K562 (cell line): ENCODE data around the gene CRKL. TPM values are rescaled to one million over a fixed set of nuclear protein-coding genes. Genes with fewer than 3 reads are reported as not detected.
A peak's percentile ranks its signal among the peaks of the same experiment; 100 is the strongest.

Experiments
- BRF2 ChIP-seq: IDR thresholded peaks from 3 replicates; pipeline ENCODE4 v1.6.1; 2011; ENCODE audit warnings: borderline replicate concordance, mild to moderate bottlenecking; ENCODE audit not compliant: insufficient read length, insufficient read depth
- CBFA2T2 ChIP-seq: fragments of 450-650 bp; conservative IDR thresholded peaks from 2 replicates; pipeline ENCODE4 v1.6.1; 2017; ENCODE audit warnings: mild to moderate bottlenecking
- CCNT2 ChIP-seq: IDR thresholded peaks from 2 replicates; pipeline ENCODE4 v1.6.1; 2011; ENCODE audit warnings: borderline replicate concordance, low read depth, mild to moderate bottlenecking, moderate library complexity, mixed read lengths, low read length; ENCODE audit not compliant: insufficient read length; ENCODE audit errors: extremely low read depth
- CREB3L1 ChIP-seq: fragments of 450-650 bp; IDR thresholded peaks from 2 replicates; pipeline ENCODE4 v1.6.1; 2014; ENCODE audit warnings: low read depth, mild to moderate bottlenecking, moderate library complexity, borderline replicate concordance
- DIDO1 ChIP-seq: fragments of 450-650 bp; IDR thresholded peaks from 2 replicates; pipeline ENCODE4 v1.6.1; 2016; ENCODE audit warnings: low read depth, missing biosample characterization, missing genetic modification characterization
- KDM4B ChIP-seq, 2 experiments: fragments of 450-650 bp in 1 of 2; sonication (generic) in 1 of 2; IDR thresholded peaks; 2 replicates each; pipeline ENCODE4 v1.6.1; 2016 to 2017; ENCODE audit warnings: borderline replicate concordance in 2 of 2, antibody characterized with exemption in 1 of 2, low read depth in 1 of 2, mild to moderate bottlenecking in 1 of 2
- L3MBTL2 ChIP-seq: fragments of 450-650 bp; IDR thresholded peaks from 2 replicates; pipeline ENCODE4 v1.6.1; 2016; ENCODE audit warnings: mild to moderate bottlenecking, moderate library complexity
- MAFK ChIP-seq: IDR thresholded peaks from 2 replicates; pipeline ENCODE4 v1.6.1; 2011; ENCODE audit warnings: low read length, improper control_type of control experiment
- MTA1 ChIP-seq: fragments of 450-650 bp; IDR thresholded peaks from 2 replicates; pipeline ENCODE4 v1.6.1; 2017; ENCODE audit warnings: borderline replicate concordance
- POLR3G ChIP-seq: IDR thresholded peaks from 2 replicates; pipeline ENCODE4 v1.6.1; 2011; ENCODE audit not compliant: insufficient read length, insufficient replicate concordance; ENCODE audit errors: extremely low read depth
- SAP30 ChIP-seq: fragments of 200-600 bp; sonication (generic); IDR thresholded peaks from 2 replicates; pipeline ENCODE4 v1.6.1; 2012; ENCODE audit warnings: borderline replicate concordance, low read depth, mild to moderate bottlenecking, moderate library complexity, low read length, control low read depth, inconsistent platforms; ENCODE audit not compliant: insufficient read depth, poor library complexity, severe bottlenecking
- SMARCA4 ChIP-seq: fragments of 450-650 bp; IDR thresholded peaks from 2 replicates; pipeline ENCODE4 v1.6.1; 2016
- SNIP1 ChIP-seq: fragments of 450-650 bp; IDR thresholded peaks from 2 replicates; pipeline ENCODE4 v1.7.1; 2017; ENCODE audit warnings: low read depth, mild to moderate bottlenecking
- TCFL5 ChIP-seq: fragments of 250-450 bp; sonication (Bioruptor Pico); conservative IDR thresholded peaks from 2 replicates; pipeline ENCODE4 v1.6.1; 2021; ENCODE audit warnings: mild to moderate bottlenecking, moderate library complexity, matching md5 sums
- ZBTB17 ChIP-seq: fragments of 450-650 bp; formaldehyde crosslinking; IDR thresholded peaks from 2 replicates; pipeline ENCODE4 v1.4.0; 2020; ENCODE audit warnings: mild to moderate bottlenecking
- ZKSCAN8 ChIP-seq: fragments of 200-800 bp; sonication (Bioruptor generic); IDR thresholded peaks from 2 replicates; pipeline ENCODE4 v1.6.1; 2016; ENCODE audit warnings: missing genetic modification characterization, missing compliant biosample characterization
- ZNF232 ChIP-seq: sonication (generic); formaldehyde crosslinking; IDR thresholded peaks from 2 replicates; pipeline ENCODE4 v1.8.0; 2022; ENCODE audit warnings: mild to moderate bottlenecking, missing genetic modification reagents
- ZNF274 ChIP-seq: IDR thresholded peaks from 2 replicates; pipeline ENCODE4 v1.6.1; 2011; ENCODE audit warnings: low read depth, mild to moderate bottlenecking, low read length, moderate library complexity, borderline replicate concordance
- ZNF431 ChIP-seq: sonication (generic); formaldehyde crosslinking; IDR thresholded peaks from 2 replicates; pipeline ENCODE4 v1.8.0; 2022; ENCODE audit warnings: mild to moderate bottlenecking, missing genetic modification reagents
- ZNF668 ChIP-seq: fragments of 250-450 bp; sonication (Bioruptor Pico); IDR thresholded peaks from 2 replicates; pipeline ENCODE4 v1.8.0; 2022; ENCODE audit warnings: mild to moderate bottlenecking, inconsistent platforms
- ZNF717 ChIP-seq: fragments of 250-450 bp; sonication (Bioruptor Pico); IDR thresholded peaks from 2 replicates; pipeline ENCODE4 v1.5.0; 2021
- ZSCAN32 ChIP-seq: fragments of 450-650 bp; formaldehyde crosslinking; IDR thresholded peaks from 2 replicates; pipeline ENCODE4 v1.4.0; 2020; ENCODE audit warnings: mild to moderate bottlenecking, moderate library complexity
- ZZZ3 ChIP-seq: fragments of 450-650 bp; IDR thresholded peaks from 2 replicates; pipeline ENCODE4 v1.6.1; 2016; ENCODE audit warnings: antibody characterized with exemption, mild to moderate bottlenecking, moderate library complexity
- polyA plus RNA-seq, 8 experiments: library from polyadenylated mRNA; depleted of rRNA in 4 of 8; stranded (reverse) in 5 of 8; unstranded in 3 of 8; fragments of >200 nt; fragmentation: Nextera tagmentation in 2 of 8; fragmentation: Illumina TruSeq in 1 of 8; extraction: Ambion mirVana in 2 of 8; extraction: Trizol in 1 of 8; gene quantifications; 2 replicates each; pipeline versions ENCODE4 v1.2.1 to v1.2.3, GENCODE V29; 2011 to 2014; ENCODE audit warnings: inconsistent platforms in 1 of 8, missing spikeins in 1 of 8
- total RNA-seq, 7 experiments: library from RNA; depleted of rRNA in 6 of 7; stranded (reverse); fragments of >200 nt in 6 of 7; fragmentation: Illumina TruSeq in 2 of 7; extraction: Trizol in 2 of 7; gene quantifications; 2 replicates each; pipeline versions ENCODE4 v1.2.1 to v1.2.3, GENCODE V29; 2011 to 2021; ENCODE audit warnings: low replicate concordance in 1 of 7
- TF ChIP-seq, protein P1 (sequence below): fragments of 450-650 bp; IDR thresholded peaks from 2 replicates; pipeline ENCODE4 v1.7.1; 2018; ENCODE audit warnings: mild to moderate bottlenecking, low read depth; ENCODE audit not compliant: partially characterized antibody

The CRKL gene
- total and polyA plus RNA-seq, 9 of the 15 experiments (the other 6 are each of a cell fraction or from before 2014, with no cell fraction given), result 100 to 263 (median 124) TPM

DNA sequence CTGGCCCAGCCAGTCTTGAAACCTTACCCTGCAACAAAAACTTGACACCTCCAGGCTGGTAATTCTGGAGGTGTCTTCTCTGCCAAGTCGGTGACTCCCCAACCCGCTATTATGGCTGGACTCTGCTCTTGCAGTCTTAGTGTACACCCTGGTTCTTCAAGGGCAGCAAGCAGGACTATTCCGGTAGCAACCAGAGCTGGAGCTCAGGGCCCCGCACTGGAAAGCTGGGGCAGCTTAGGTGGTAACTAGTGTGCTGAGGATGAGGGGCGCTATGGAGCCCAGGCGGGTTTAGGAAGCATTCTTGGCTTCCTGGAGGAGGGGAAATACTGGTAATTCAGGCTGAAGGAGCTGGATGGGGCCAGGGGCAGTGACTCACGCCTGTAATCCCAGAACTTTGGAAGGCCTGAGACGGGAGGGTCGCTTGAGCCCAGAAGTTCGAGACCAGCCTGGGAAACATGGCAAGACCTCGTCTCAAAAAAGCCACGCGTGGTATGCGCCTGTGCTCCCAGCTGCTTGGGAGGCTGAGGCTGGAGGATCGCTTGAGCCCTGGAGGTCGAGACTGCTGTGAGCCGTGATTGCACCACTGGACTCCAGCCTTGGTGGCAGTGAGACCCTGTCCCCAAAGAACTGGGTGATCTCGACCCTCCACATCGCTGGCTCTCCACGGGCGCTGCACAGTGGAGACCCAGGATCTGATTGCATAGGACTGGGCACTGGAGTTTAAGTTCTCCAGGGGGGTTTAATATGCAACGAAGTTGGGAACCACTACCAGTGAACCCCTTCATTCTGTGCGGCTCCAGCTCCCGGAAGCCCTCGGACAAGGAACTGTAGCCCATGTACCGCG is 39.3 kb downstream of the CRKL start (continued):
- no peak for TF ChIP-seq L3MBTL2
- TF ChIP-seq SAP30, result no peak
- TF ChIP-seq ZBTB17 (CRISPR knock-in tag), result no peak
- no peak for TF ChIP-seq SNIP1
- no peak for TF ChIP-seq DIDO1
- TF ChIP-seq MAFK, result no peak
- TF ChIP-seq ZNF274, result no peak
- no peak for TF ChIP-seq CBFA2T2
- TF ChIP-seq ZSCAN32 (CRISPR knock-in tag), result no peak
- TF ChIP-seq ZNF232, result no peak
- TF ChIP-seq TCFL5, result no peak
- TF ChIP-seq, protein P1, sequence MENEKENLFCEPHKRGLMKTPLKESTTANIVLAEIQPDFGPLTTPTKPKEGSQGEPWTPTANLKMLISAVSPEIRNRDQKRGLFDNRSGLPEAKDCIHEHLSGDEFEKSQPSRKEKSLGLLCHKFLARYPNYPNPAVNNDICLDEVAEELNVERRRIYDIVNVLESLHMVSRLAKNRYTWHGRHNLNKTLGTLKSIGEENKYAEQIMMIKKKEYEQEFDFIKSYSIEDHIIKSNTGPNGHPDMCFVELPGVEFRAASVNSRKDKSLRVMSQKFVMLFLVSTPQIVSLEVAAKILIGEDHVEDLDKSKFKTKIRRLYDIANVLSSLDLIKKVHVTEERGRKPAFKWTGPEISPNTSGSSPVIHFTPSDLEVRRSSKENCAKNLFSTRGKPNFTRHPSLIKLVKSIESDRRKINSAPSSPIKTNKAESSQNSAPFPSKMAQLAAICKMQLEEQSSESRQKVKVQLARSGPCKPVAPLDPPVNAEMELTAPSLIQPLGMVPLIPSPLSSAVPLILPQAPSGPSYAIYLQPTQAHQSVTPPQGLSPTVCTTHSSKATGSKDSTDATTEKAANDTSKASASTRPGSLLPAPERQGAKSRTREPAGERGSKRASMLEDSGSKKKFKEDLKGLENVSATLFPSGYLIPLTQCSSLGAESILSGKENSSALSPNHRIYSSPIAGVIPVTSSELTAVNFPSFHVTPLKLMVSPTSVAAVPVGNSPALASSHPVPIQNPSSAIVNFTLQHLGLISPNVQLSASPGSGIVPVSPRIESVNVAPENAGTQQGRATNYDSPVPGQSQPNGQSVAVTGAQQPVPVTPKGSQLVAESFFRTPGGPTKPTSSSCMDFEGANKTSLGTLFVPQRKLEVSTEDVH, result no peak
- no peak for TF ChIP-seq ZNF668
- TF ChIP-seq KDM4B (IDR thresholded peaks at IDR 0.05; ENCODE audit: borderline replicate concordance in 2 of 2, low read depth in 1 of 2), result 0 out of 4 replicates have a peak, but pooled peaks of 1 of the 2 experiments have one; percentile 81
- no peak for TF ChIP-seq POLR3G
- no peak for TF ChIP-seq MTA1
- no peak for TF ChIP-seq CCNT2
- TF ChIP-seq ZZZ3, result no peak
- TF ChIP-seq ZNF431 (CRISPR knock-in tag), result no peak
- TF ChIP-seq ZKSCAN8 (CRISPR knock-in tag), result no peak
- TF ChIP-seq CREB3L1, result no peak
- TF ChIP-seq BRF2, result no peak
- TF ChIP-seq SMARCA4, result no peak
- no peak for TF ChIP-seq ZNF717 (CRISPR knock-in tag)
